HG03159 (cell line): ENCODE measurements around the gene MYO1G.
A peak's percentile ranks its signal among the peaks of the same experiment; 100 is the strongest.
"Not testable (repeated sequence)": the region's sequence is repeated elsewhere in the genome, so short reads cannot be mapped to it uniquely, and the experiment has no call there.

Source experiments
- ATAC-seq: cut with Tn5 transposase; IDR thresholded peaks from one replicate; pipeline ENCODE4 v1.9.1; 2021; ENCODE audit warnings: mild to moderate bottlenecking, moderate library complexity; ENCODE audit not compliant: unreplicated experiment

Gene MYO1G

GRCh38 chr7:44978511-44979366, at the start of gene MYO1G:
MYO1G (minus strand) TSS chr7:44979015; CDS start chr7:44978961, 54 bp downstream.
- ATAC-seq, result peak; percentile 66

GRCh38 chr7:45028138-45028919, 49.5 kb upstream of the MYO1G start:
- ATAC-seq, result no peak

DNA sequence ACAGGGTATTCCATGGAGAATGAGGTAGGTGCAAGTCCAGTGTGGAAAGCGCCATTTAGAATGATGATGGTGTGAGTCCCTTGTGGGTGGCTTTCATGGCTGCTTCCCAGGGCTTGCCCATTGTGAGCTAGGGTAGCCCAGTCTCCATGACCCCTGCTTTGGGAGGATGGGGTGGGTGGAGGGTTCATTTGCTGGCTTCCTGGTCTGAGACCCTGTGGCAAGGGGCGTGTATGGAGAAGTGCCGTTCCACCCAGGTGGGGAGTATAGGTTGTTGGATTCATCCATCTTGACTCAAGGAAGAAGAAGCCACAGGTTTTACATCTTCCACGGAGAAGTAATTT, 48.9 kb upstream of the MYO1G start:
- ATAC-seq, result peak; percentile 7

- peak; percentile 54 for ATAC-seq
These were observed 48.4 kb upstream of the MYO1G start for GRCh38 chr7:45026984-45027773.

DNA sequence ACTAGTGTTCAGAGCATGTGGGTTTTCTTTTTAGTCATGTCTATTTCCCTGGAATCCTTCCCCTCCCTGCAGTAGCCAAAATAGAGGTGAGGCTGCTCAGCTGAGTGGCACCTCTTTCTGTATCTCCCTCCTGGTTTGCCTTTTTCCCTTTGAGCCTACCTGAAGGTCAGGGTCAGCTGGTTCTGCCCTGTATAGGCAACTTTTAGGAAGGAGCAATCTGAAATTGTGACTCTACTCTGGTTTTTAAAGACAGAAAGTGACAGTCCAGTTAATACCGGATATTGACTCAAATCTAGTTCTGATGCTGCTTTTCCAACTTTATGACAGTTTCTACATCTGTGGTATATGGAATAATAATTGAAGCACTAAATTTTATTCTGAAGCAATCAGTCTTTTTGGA, 47.2 kb upstream of the MYO1G start:
- ATAC-seq, result no peak

DNA sequence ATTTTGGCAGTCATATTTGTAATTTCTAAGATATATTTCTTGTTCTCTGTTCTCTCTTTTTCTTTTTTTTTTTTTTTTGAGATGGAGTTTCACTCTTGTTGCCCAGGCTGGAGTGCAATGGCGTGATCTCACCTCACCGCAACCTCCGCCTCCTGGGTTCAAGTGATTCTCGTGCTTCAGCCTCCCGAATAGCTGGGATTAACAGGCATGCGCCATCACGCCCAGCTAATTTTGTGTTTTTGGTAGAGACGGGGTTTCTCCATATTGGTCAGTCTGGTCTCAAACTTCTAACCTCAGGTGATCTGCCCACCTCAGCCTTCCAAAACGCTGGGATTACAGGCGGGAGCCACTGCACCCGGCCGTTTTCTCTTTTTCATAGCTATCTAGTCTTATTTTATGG, 46.7 kb upstream of the MYO1G start:
- ATAC-seq, result not testable (repeated sequence)

GRCh38 chr7:45024126-45024744, 45.4 kb upstream of the MYO1G start:
- no peak for ATAC-seq

DNA sequence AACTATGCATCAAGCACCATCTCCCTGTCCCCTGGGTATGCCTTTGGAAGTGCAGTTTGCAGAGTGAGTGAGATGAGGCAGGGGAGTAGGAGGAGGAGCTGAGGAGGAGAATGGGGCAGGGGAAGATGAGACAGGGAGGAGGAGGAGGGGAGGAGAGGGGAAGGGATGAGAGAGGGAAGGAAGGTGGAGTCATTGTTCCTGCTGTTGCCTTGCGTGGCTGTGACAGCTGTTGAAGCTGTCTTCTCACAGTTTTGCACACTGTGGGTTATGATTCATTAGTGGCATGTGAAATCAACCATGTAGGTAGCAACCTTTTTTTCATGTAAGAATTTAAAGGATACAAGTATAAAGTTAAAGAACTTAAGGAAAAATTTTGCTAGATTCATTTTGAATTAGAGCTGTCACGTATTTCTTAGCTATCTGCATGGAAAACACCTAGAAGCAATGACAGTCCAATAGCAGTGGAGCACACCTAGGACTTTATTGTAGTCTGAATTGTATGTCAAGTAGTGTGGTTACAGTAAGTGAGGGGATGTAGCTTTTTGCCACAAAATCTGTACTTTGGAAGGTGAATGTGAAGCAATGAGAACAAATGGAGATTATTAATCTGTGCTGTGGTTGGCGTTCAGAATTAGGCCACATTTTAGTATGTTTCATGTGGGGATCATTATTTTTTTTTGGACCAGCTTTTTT, 42.9 kb upstream of the MYO1G start:
- peak; percentile 59 for ATAC-seq

GRCh38 chr7:45020915-45021314, 42.1 kb upstream of the MYO1G start:
- ATAC-seq, result no peak

DNA sequence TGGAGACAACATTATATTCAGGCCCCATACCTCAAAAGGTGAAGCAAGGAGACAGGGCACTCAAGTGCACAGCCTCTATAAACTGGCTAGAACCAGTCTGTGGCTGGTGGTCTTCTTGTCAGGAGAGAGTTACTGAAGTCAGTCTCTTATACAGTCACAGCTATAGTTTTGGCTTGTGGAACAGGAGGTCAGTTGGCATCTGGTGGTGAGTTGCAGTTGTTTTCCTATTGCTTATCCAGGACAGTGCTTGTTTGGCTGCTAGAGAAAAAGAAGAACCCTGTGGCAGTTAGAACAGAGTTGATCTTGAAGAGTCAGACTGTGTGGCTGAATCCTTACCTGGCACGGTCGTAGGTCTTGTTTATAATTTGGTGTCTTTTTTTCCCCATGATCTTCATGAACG, 38.4 kb upstream of the MYO1G start:
- no peak for ATAC-seq

DNA sequence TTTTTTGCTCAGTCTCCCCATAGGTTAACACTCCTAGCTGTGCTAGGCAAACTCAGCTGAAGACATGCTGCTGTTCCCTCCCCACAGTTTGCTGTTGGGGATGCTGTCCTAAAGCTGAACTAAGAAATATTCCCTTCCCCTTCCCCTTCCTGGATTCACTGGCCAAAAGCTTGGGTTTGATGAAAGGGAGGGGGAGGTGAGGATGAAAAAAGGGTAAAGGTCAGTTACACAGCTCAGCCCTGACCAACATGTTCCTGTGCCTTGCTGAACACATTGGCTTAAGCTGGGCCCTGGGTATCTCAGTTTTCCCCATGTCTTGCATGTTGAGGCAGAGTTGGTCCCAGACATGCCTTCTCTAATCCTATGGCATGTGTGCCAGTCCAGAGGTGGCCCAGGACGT, 36.5 kb upstream of the MYO1G start:
- no peak for ATAC-seq

DNA sequence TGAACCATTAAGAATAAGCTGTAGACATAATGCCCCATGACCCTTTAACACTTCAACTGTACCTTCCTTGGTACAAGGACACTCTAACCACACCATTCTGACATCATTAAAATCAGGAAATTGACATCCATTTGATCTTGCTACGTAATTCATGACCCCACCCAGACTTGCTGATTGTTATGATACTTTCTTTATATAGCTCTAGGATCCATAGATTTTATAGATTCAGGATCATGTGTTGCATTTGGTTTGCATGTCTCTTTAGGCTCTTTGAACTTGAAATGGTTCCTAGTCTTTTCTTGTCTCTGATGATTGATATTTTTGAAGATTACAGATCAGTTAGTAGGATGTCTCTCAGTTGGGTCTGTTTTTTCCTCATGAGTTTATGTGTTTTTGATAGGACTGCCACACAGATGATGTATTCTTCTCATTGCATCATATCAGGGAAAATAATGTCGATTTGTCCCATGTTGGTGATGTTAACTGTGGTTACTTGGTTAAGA, 34.7 kb upstream of the MYO1G start:
- no peak for ATAC-seq

DNA sequence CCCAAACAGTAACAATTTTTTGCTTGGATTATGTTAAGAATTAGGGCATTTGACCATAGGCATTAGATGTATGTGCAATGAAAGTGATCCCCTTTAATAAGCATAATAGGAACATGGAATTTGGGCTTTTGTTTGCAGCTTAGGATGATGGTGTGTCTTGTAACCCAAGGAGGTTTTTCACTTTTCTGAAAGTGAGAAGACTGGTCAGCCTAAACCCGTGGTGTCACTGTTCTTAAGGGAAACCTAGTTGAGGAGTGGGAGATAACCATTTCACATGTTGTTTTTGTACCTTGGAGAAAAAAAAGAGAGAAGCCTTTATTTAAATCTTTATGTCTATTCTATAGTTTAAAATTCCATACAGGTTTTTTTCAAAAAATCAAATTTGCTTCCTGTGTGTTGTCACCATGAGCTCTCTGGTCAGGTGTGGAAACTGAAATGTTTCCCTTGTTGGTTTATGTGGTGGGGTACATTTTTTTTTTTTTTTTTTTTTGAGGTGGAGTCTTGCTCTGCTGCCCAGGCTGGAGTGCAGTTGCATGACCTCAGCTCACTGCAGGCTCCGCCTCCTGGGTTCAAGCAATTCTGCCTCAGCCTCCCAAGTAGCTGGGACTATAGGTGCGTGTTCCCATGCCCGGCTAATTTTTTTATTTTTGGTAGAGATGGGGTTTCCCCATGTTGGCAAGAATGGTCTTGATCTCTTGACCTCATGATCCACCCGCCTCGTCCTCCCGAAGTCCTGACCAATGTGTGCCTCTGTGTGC, 28.9 kb upstream of the MYO1G start:
- ATAC-seq, result peak; percentile 76

GRCh38 chr7:45007106-45007505, 28.3 kb upstream of the MYO1G start:
- ATAC-seq, result no peak

GRCh38 chr7:45003789-45004188, 25.0 kb upstream of the MYO1G start:
- ATAC-seq, result no peak

DNA sequence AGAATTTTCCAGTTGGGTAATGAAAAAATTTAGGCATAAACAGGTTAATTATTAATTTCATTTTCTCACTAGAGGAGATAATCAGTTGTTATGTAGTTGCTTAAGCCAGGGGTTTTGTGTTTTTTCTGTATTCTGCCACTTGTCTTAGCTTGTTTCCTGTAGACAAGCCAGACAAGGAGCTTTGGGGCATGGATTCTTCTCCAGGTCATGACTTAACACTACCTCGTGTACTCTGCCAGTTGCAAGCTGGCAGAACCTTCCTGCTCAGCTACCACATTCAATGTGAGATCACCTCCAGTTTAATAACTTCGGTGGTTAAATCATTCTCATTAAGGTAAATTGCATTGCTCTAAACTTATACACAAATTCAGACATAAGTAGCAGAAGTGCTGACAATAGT, 23.0 kb upstream of the MYO1G start:
- ATAC-seq, result no peak

- peak; percentile 32 for ATAC-seq
These were observed 22.4 kb upstream of the MYO1G start for GRCh38 chr7:45001138-45001694.

DNA sequence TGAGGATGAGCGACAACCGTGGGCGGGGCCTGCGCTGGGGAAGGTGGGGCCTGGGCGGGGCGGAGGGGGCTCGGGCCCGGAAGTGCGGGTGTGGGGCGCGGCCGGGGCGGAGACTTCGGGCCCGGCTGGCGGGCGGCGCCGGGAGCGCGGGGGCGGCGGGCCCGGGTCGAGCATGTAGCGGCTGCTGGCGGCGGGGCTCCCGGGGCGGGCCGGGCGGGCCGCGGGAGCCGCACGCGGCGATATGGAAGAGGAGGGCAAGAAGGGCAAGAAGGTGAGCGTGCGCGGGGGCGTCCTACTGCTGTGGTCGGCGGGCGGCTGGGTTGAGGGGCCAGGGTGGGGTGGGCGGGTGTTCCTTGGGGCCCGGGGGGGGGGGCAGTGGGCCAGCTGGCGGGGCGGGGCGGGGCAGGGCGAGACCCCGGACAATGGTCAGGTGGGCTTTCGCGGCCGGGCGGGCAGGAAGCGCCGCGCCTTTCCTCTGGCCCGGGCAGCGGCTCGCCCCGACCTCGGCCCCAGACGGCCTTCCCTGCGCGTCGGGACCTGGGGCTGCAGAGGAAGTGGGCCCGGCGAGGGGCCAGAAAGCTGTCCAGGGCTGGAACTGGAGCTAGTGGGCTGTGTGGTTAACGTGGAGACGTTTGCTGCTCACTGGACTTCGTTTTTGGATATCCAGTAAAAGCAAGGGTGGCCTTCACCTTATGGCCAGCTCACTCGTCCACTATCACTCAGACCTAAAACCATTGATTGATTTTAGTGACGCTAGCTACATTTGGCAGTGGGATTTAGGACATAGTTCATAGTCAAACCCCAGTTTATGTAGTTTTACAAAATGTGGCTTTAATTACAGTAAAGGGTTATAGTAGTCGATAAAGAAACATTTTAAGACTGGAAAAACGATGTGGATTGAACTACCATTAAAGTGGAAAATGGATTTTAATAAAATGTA, 21.5 kb upstream of the MYO1G start, which contains the start of gene CCM2:
CCM2 (plus strand) TSS at position 109 of the 940 bp plus-strand sequence; CDS start at position 242, 133 bp downstream.
- no peak for ATAC-seq
